ENCODE data around the gene ARHGAP30. TPM values are rescaled to one million over a fixed set of nuclear protein-coding genes. Genes with fewer than 3 reads are reported as not detected.

ARHGAP30 gene
- total and polyA plus RNA-seq, 2 of the 8 experiments (the other 6 are each of a cell fraction or from before 2014, with no cell fraction given) = 0.27 to 0.39 TPM

DNA sequence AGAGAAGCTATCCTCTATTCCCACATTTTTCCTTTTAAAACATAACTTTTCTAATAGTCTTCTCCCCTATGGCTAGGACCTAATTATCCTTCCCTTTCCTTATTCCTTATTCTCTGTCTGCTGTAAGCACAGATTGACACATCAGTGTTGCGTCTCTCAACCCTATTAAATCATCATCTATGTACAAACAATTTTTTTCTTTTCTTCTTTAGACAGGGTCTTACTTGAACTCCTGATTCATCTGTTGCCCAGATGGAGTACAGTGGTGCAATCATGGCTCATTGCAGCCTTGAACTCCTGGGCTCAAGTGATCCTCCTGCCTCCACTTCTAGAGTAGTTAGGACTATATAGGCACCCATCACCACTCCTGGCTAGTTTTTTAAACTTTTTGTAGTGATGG, 36.7 kb upstream of the ARHGAP30 start:
- H3K4me2 ChIP-seq (ENCODE audit: insufficient read depth in 1 of 2, low read depth in 2 of 2, low read length in 2 of 2) = no peak overlapping the region
- H3K27me3 ChIP-seq (replicated peaks in 1 of 4; ENCODE audit: control insufficient read depth in 3 of 4, extremely low read depth in 1 of 4, insufficient read depth in 3 of 4, low read length in 3 of 4) = no peaks in the 10 kb centered on the region
- H3K56ac ChIP-seq (replicated peaks; ENCODE audit: insufficient read length, low read depth, low read length) = no peak overlapping the region
- no peak overlapping the region for H3K27ac ChIP-seq (ENCODE audit: low read depth, low read length)
- peaks cover 0 to 10% (median 5%) of the 10 kb centered on the region in 4 experiments; a peak in 5 of 8 replicates for H3K36me3 ChIP-seq (ENCODE audit: control insufficient read depth in 2 of 4, insufficient read depth in 4 of 4, low read length in 3 of 4)
- H2BK20ac ChIP-seq (ENCODE audit: low read length) = no peak overlapping the region
- no peak overlapping the region for H3K14ac ChIP-seq (ENCODE audit: insufficient read length)
- H2BK12ac ChIP-seq (ENCODE audit: low read depth, low read length) = no peak overlapping the region
- ChIA-PET POLR2A (ENCODE audit: partially characterized antibody) (interaction anchor here (1.8 kb wide), 1 partner anchor 11 kb away, joined by 4 read pairs; no protein-coding TSS in a partner anchor), CTCF (ENCODE audit: partially characterized antibody) (interaction anchor here (0.7 to 2.8 kb wide), 4 partner anchors 9 to 49 kb away, joined by 3 to 10 read pairs (median 6); partner anchors contain the start of gene KLHDC9)
- no peak overlapping the region for H3K23ac ChIP-seq (ENCODE audit: insufficient read length)
- no peaks in the 10 kb centered on the region for H4K20me1 ChIP-seq (replicated peaks in 1 of 2; ENCODE audit: control insufficient read depth in 1 of 2, insufficient read depth in 2 of 2, low read length in 2 of 2)
- H4K5ac ChIP-seq (ENCODE audit: insufficient read length, low read depth, low read length) = no peak overlapping the region
- H2BK120ac ChIP-seq (replicated peaks; ENCODE audit: low read depth, low read length) = no peak overlapping the region
- H4K8ac ChIP-seq (ENCODE audit: extremely low read depth, insufficient read depth, low read length) = no peak overlapping the region
- H3K4ac ChIP-seq (replicated peaks; ENCODE audit: insufficient read length, low read depth, low read length) = no peak overlapping the region
- FAIRE-seq (no peak), DNase-seq (ENCODE audit: low read depth in 1 of 2, low spot score in 2 of 2) (no peak)
- no peak overlapping the region for H3K4me3 ChIP-seq (ENCODE audit: extremely low read depth in 1 of 4, insufficient read depth in 2 of 4, low read depth in 3 of 4, low read length in 4 of 4)
- WGBS, 2 experiments (ENCODE audit: extremely low coverage in 1 of 2, insufficient coverage in 1 of 2, insufficient read length in 1 of 2, insufficient replicate concordance in 2 of 2, low coverage in 1 of 2, low lambda C conversion rate in 2 of 2, missing lambda C conversion rate in 1 of 2) = 94% methylated on average over 1 of the region's 1 CpG; no CpG with 5 or more reads in 1 of the 2 experiments
- no peak overlapping the region for H2AFZ ChIP-seq (ENCODE audit: low read length)
- H3K23me2 ChIP-seq (ENCODE audit: low read depth, low read length) = no peaks in the 10 kb centered on the region
- no peaks in the 10 kb centered on the region for H3K4me1 ChIP-seq (replicated peaks in 1 of 4; ENCODE audit: control insufficient read depth in 3 of 4, insufficient read depth in 4 of 4, low read length in 3 of 4)
- H3K79me1 ChIP-seq (ENCODE audit: low read depth, low read length) = no peaks in the 10 kb centered on the region; the same call in 1 of the 2 replicates
- no peak overlapping the region for H2BK15ac ChIP-seq (ENCODE audit: low read length)
- H3K9me3 ChIP-seq (ENCODE audit: insufficient read depth in 2 of 2, low read depth in 1 of 2, low read length in 1 of 2) = no peaks in the 10 kb centered on the region
- no peak overlapping the region for H3K9ac ChIP-seq (replicated peaks in 1 of 4; ENCODE audit: extremely low read depth in 1 of 4, low read depth in 3 of 4, low read length in 3 of 4)
- H3K79me2 ChIP-seq (ENCODE audit: control insufficient read depth in 1 of 2, insufficient read depth in 2 of 2, low read length in 2 of 2) = peaks cover 0 to 19% of the 10 kb centered on the region in 2 experiments; a peak in 1 of 4 replicates
- no peak overlapping the region for H4K91ac ChIP-seq (replicated peaks; ENCODE audit: insufficient read length, low read length)
- H3K18ac ChIP-seq (ENCODE audit: extremely low read depth, low read length) = no peak overlapping the region
- no peak overlapping the region for H2AK5ac ChIP-seq (ENCODE audit: low read depth, low read length)
- TF ChIP-seq POLR2AphosphoS5 (IDR thresholded peaks at IDR 0.05; ENCODE audit: low read depth, low read length) (no peak), KDM5A (IDR thresholded peaks at IDR 0.05; ENCODE audit: low read length) (no peak), NANOG (IDR thresholded peaks at IDR 0.05; ENCODE audit: insufficient read depth, low read depth, low read length, poor library complexity, severe bottlenecking) (no peak), TEAD4 (IDR thresholded peaks at IDR 0.05; ENCODE audit: low read depth, low read length) (no peak), BRCA1 (IDR thresholded peaks at IDR 0.05; ENCODE audit: low read depth, low read length) (no peak), SP1 (IDR thresholded peaks at IDR 0.05; ENCODE audit: low read depth, low read length) (no peak)
- H2BK5ac ChIP-seq (ENCODE audit: low read depth, low read length) = no peak overlapping the region

All from H1 (cell line).